IPS-20b (cell line): ENCODE results near the gene MPIG6B.

Source experiments
- H3K27ac ChIP-seq: one replicate; pipeline ENCODE4 v1.5.1; 2013; ENCODE audit warnings: low read length
- H3K27me3 ChIP-seq: 2 replicates; pipeline ENCODE4 v1.6.1; 2013; ENCODE audit warnings: mild to moderate bottlenecking, low read length, inconsistent platforms; ENCODE audit not compliant: insufficient read depth
- H3K36me3 ChIP-seq: 2 replicates; pipeline ENCODE4 v1.6.1; 2013; ENCODE audit warnings: low read depth, mild to moderate bottlenecking, inconsistent platforms, low read length, moderate library complexity; ENCODE audit not compliant: insufficient read depth
- H3K4me1 ChIP-seq: 2 replicates; pipeline ENCODE4 v1.6.1; 2013; ENCODE audit warnings: mild to moderate bottlenecking, control low read depth, inconsistent platforms, low read length, moderate library complexity; ENCODE audit not compliant: insufficient read depth
- H3K4me3 ChIP-seq: 2 replicates; pipeline ENCODE4 v1.5.1; 2013; ENCODE audit warnings: mild to moderate bottlenecking, low read length, inconsistent platforms
- H3K9ac ChIP-seq: 2 replicates; pipeline ENCODE4 v1.6.1; 2013; ENCODE audit warnings: low read depth, mild to moderate bottlenecking, inconsistent platforms, low read length, moderate library complexity
- H3K9me3 ChIP-seq: 2 replicates; pipeline ENCODE4 v1.6.1; 2013; ENCODE audit warnings: mild to moderate bottlenecking, low read depth, low read length, inconsistent platforms; ENCODE audit not compliant: insufficient read depth

MPIG6B gene

DNA sequence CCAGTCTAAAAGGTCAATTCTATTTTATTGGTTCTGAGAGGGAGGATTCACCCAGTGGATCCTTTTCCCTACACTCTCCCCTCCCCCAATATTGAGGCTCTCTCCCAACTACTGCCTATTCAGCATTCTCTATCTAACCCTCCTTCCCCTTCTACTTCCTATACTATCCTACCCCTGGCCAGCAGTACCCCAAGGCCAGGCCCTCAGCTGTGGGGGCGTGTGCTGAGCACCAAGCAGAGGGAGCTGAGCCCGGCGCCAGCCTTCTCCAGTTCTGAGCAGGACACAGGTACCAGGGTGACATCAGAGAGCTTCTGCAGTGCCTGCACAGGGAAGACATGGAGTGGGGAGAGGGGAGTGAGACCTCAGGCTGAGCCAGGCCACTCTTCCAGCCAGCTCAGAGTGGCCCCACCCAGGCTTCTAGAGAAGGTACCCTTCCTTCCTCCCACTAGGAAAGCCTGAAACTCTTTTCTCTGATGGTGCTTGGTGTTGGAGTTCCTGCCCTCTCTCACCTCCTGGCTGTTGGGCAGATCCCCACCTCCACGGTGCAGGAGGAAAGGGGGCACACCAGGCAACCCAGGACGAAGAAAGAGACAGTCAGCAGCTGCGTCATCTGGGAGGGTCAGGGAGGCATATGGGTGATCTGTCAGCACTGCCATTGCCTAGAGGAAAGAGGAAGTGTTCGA, 4.0 kb downstream of the MPIG6B start:
- no peaks in the 10 kb centered on the region for H3K9me3 ChIP-seq
- peaks cover 43% of the 10 kb centered on the region for H3K36me3 ChIP-seq
- no peak overlapping the region for H3K4me3 ChIP-seq
- H3K9ac ChIP-seq: no peak overlapping the region
- H3K27me3 ChIP-seq: no peaks in the 10 kb centered on the region
- H3K27ac ChIP-seq: no peak overlapping the region
- H3K4me1 ChIP-seq: peaks cover 3% of the 10 kb centered on the region; the same call in 1 of the 2 replicates

- no peak overlapping the region for H3K9ac ChIP-seq
- peaks cover 3% of the 10 kb centered on the region; the same call in 1 of the 2 replicates for H3K4me1 ChIP-seq
- H3K4me3 ChIP-seq: peak overlapping the region; percentile 82; the same call in 1 of the 2 replicates
- peaks cover 52% of the 10 kb centered on the region for H3K36me3 ChIP-seq
- H3K27me3 ChIP-seq: no peaks in the 10 kb centered on the region
- H3K27ac ChIP-seq: no peak overlapping the region
- no peaks in the 10 kb centered on the region for H3K9me3 ChIP-seq
These were observed 4.8 kb downstream of the MPIG6B start for GRCh38 chr6:31727717-31728671.

DNA sequence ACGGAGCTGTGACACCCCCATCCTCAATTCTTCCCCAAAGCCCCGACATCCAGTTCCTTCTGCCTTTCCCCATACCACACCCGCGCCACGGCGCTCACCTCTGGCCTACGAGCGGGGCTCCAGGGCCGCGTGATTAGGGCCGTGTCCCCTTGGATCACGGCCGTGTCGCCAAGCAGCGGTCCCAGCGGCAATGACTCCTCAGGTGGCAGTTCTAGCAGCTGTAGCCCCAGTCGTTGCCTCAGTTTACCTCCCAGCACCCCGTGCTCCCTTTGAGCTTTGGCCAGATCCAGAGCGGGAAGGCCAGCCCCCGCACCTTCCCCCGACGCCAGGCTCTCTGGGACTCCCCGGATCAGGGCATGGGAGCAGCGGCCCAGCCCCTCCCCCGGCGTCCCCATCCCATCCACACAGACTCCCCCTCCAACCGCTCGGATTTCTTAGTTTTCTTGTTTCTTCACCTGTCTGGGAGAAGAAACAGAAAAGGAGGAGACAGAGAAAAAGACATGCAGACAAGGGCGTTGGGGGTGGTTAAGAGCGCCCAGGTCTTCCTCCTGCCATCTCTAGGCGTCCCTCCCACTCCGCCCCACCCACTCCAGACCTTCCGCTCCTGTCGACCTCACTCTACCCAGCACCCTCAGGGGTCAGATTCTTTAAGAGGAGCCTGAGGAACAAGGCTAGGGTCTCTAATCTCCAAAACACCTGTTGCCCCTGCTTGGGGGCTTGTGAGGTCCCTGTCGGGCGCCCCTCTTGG, 5.8 kb downstream of the MPIG6B start, which contains the start of gene DDAH2:
Gene DDAH2, minus strand, starts transcription at position 533 of the 748 bp plus-strand sequence. Its CDS starts 138 bp downstream, at position 395.
- no peaks in the 10 kb centered on the region for H3K9me3 ChIP-seq
- H3K36me3 ChIP-seq: peaks cover 61% of the 10 kb centered on the region

GRCh38 chr6:31729515-31729978, 6.4 kb downstream of the MPIG6B start:
- Histone ChIP-seq H3K27ac (peak overlapping the region; percentile 75), H3K4me1 (peaks cover 9% of the 10 kb centered on the region), H3K9ac (peak overlapping the region; percentile 93; the same call in 1 of the 2 replicates), H3K27me3 (no peaks in the 10 kb centered on the region), H3K4me3 (peak overlapping the region; percentile 82), H3K36me3 (peaks cover 65% of the 10 kb centered on the region), H3K9me3 (no peaks in the 10 kb centered on the region)

More for the DNA sequence above, 5.8 kb downstream of the MPIG6B start, which contains the start of gene DDAH2:
- Histone ChIP-seq H3K4me1 (peaks cover 3% of the 10 kb centered on the region; the same call in 1 of the 2 replicates), H3K4me3 (peak within 1 kb of the TSS; percentile 82), H3K9ac (peak within 1 kb of the TSS; percentile 93), H3K27ac (peak within 1 kb of the TSS; percentile 75), H3K27me3 (no peaks in the 10 kb centered on the region)

DNA sequence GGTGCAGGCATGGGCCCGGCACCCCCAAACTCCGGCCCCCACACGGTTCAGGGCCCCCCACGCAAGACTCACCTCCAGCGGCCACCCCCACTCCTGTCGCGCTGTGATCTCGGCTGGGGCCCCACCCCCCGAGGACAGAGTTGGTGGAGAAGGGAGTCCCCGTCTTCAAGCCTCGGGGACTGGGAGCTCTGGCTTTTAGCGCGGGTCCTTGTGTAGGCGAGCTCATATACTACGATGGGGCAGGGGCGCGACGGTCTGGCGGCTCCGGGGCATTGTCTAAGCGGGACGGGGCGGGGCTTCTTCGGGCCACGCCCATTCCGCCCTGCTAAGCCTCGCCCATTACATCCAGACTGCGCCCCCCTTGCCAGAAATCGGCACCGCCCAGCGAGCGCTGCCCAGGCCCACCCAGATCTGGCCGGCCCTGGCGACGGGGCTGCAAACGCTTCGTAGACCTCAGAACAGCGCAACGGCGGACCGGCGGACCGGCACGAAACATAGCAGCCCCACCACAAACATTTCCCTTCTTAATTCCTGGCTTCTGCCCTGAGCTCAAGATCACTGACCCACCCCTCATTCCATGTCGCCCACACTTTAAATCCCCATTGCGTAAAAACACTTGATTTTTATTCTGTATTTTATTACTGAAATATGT, 6.9 kb downstream of the MPIG6B start:
- peak overlapping the region; percentile 82 for H3K4me3 ChIP-seq
- H3K27me3 ChIP-seq: no peaks in the 10 kb centered on the region
- H3K9ac ChIP-seq: peak overlapping the region; percentile 93; the same call in 1 of the 2 replicates
- peak overlapping the region; percentile 75 for H3K27ac ChIP-seq
- H3K4me1 ChIP-seq: peaks cover 9% of the 10 kb centered on the region
- H3K36me3 ChIP-seq: peaks cover 65% of the 10 kb centered on the region
- H3K9me3 ChIP-seq: no peaks in the 10 kb centered on the region

DNA sequence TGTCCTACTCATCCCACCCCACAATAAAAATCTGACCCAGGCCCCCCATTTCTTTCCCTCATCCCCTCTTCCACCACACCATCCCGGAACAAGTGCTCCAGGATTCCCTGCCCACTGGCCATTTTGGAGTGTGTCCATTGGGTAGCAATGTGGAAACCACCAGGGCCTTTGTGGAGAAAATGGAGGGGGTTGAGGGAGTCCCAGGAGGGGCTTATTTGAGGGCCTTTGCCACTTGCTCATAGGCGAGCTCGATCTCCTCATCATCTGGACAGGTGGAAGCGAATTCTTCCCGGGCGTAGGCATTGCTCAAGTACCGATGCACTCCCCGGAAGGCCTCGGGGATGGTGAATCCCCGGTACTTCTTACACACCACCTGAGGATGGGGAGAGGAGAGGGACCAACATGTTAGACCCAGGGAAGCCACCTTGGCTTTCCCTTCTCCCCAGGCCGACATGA, 7.5 kb downstream of the MPIG6B start:
- no peak overlapping the region for H3K27ac ChIP-seq
- no peaks in the 10 kb centered on the region for H3K9me3 ChIP-seq
- peaks cover 65% of the 10 kb centered on the region for H3K36me3 ChIP-seq

GRCh38 chr6:31732029-31732428, 8.9 kb downstream of the MPIG6B start:
- no peak overlapping the region for H3K9ac ChIP-seq
- no peak overlapping the region for H3K27ac ChIP-seq
- no peaks in the 10 kb centered on the region for H3K9me3 ChIP-seq
- H3K36me3 ChIP-seq: peaks cover 51% of the 10 kb centered on the region
- H3K4me3 ChIP-seq: no peak overlapping the region
- no peaks in the 10 kb centered on the region for H3K27me3 ChIP-seq
- H3K4me1 ChIP-seq: peaks cover 15% of the 10 kb centered on the region

More for the DNA sequence above, 7.5 kb downstream of the MPIG6B start:
- Histone ChIP-seq H3K4me3 (peak overlapping the region; percentile 82; the same call in 1 of the 2 replicates), H3K4me1 (peaks cover 9% of the 10 kb centered on the region), H3K27me3 (no peaks in the 10 kb centered on the region), H3K9ac (peak overlapping the region; percentile 93; the same call in 1 of the 2 replicates)

DNA sequence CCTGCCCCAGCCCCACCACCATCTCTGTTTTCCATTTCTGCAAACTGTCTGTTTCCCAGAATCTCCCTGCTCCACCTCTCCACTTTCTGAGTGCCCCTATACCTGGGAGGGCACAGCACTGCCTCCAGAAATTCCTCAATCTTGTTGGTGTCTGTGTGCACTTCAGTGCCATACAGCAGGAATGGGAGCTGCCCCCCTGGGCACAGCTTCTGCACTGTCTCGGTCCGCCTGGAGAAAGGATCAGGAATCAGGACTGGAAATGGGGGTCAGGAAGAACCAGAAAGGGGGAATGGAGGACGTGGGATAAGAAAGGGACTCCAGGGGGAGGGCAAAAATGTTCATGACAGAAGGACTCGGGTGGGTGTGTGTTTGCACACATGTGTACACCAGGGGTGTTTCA, 10.6 kb downstream of the MPIG6B start:
- peak overlapping the region; percentile 71; the same call in 1 of the 2 replicates for H3K4me3 ChIP-seq
- peaks cover 29% of the 10 kb centered on the region for H3K4me1 ChIP-seq
- H3K27ac ChIP-seq: peak overlapping the region; percentile 78
- H3K9ac ChIP-seq: peak overlapping the region; percentile 73; the same call in 1 of the 2 replicates
- no peaks in the 10 kb centered on the region for H3K27me3 ChIP-seq
- H3K36me3 ChIP-seq: peaks cover 40% of the 10 kb centered on the region
- H3K9me3 ChIP-seq: no peaks in the 10 kb centered on the region

- Histone ChIP-seq H3K27ac (peak overlapping the region; percentile 78), H3K27me3 (no peaks in the 10 kb centered on the region), H3K36me3 (peaks cover 40% of the 10 kb centered on the region), H3K4me1 (peaks cover 31% of the 10 kb centered on the region), H3K9me3 (no peaks in the 10 kb centered on the region), H3K4me3 (peak overlapping the region; percentile 71), H3K9ac (peak overlapping the region; percentile 73; the same call in 1 of the 2 replicates)
These were observed 11.2 kb downstream of the MPIG6B start for GRCh38 chr6:31734247-31734820.

- no peaks in the 10 kb centered on the region for H3K27me3 ChIP-seq
- peaks cover 40% of the 10 kb centered on the region for H3K36me3 ChIP-seq
- H3K4me3 ChIP-seq: peak overlapping the region; percentile 71
- no peak overlapping the region for H3K27ac ChIP-seq
- peak overlapping the region; percentile 73; the same call in 1 of the 2 replicates for H3K9ac ChIP-seq
- H3K9me3 ChIP-seq: no peaks in the 10 kb centered on the region
- H3K4me1 ChIP-seq: peaks cover 31% of the 10 kb centered on the region
These were observed 11.7 kb downstream of the MPIG6B start for GRCh38 chr6:31734821-31735406.
